OCI-LY1 (cell line): ENCODE measurements around the gene NOS3.

Experiments
- H2AFZ ChIP-seq: fragments of 200-600 bp; sonication (generic), shearing (Covaris generic); 2 replicates; pipeline ENCODE4 v1.6.0; 2014; ENCODE audit warnings: antibody characterized with exemption, mild to moderate bottlenecking, low read length
- H3F3A ChIP-seq: fragments of 200-600 bp; sonication (generic), shearing (Covaris generic); 2 replicates; pipeline ENCODE4 v1.6.0; 2014; ENCODE audit warnings: mild to moderate bottlenecking, antibody characterized with exemption, low read length, moderate library complexity; ENCODE audit not compliant: insufficient read depth
- H3K27ac ChIP-seq: fragments of 200-600 bp; sonication (generic); 2 replicates; pipeline ENCODE4 v1.5.1; 2014; ENCODE audit warnings: low read length, mixed run types, mild to moderate bottlenecking, low read depth; ENCODE audit not compliant: poor library complexity, severe bottlenecking
- H3K27me3 ChIP-seq: fragments of 200-600 bp; sonication (generic); 2 replicates; pipeline ENCODE4 v1.6.0; 2014; ENCODE audit warnings: antibody characterized with exemption, mild to moderate bottlenecking, low read length, moderate library complexity; ENCODE audit not compliant: insufficient read depth
- H3K36me3 ChIP-seq: fragments of 200-600 bp; sonication (generic); 2 replicates; pipeline ENCODE4 v1.6.1; 2014; ENCODE audit warnings: mild to moderate bottlenecking, antibody characterized with exemption, low read length, moderate library complexity, mixed read lengths; ENCODE audit not compliant: insufficient read depth
- H3K4me1 ChIP-seq: fragments of 200-600 bp; sonication (generic); 2 replicates; pipeline ENCODE4 v1.5.1; 2014; ENCODE audit warnings: mild to moderate bottlenecking, low read length, moderate library complexity; ENCODE audit not compliant: insufficient read depth, severe bottlenecking
- H3K4me2 ChIP-seq: fragments of 200-600 bp; sonication (generic), shearing (Covaris generic); 2 replicates; pipeline ENCODE4 v1.6.1; 2014; ENCODE audit warnings: low read length
- H3K4me3 ChIP-seq: fragments of 200-600 bp; sonication (generic); 2 replicates; pipeline ENCODE4 v1.5.1; 2014; ENCODE audit warnings: low read length, low read depth, mild to moderate bottlenecking, mixed read lengths; ENCODE audit not compliant: poor library complexity, severe bottlenecking
- H3K79me2 ChIP-seq: fragments of 200-600 bp; shearing (Covaris generic); 2 replicates; pipeline ENCODE4 v1.6.1; 2016; ENCODE audit warnings: mixed run types, low read length, mixed read lengths; ENCODE audit not compliant: insufficient read depth
- H3K9ac ChIP-seq: fragments of 200-600 bp; sonication (generic), shearing (Covaris generic); 2 replicates; pipeline ENCODE4 v1.6.1; 2014; ENCODE audit warnings: mild to moderate bottlenecking, low read length, mixed read lengths
- H3K9me2 ChIP-seq: fragments of 200-600 bp; sonication (generic), shearing (Covaris generic); 2 replicates; pipeline ENCODE4 v1.6.1; 2014; ENCODE audit warnings: low read depth, mild to moderate bottlenecking, low read length, mixed read lengths
- H3K9me3 ChIP-seq: fragments of 200-600 bp; shearing (Covaris generic); 2 replicates; pipeline ENCODE4 v1.6.1; 2014; ENCODE audit warnings: low read length, mixed read lengths
- H4K20me1 ChIP-seq: fragments of 200-600 bp; sonication (generic), shearing (Covaris generic); 2 replicates; pipeline ENCODE4 v1.6.0; 2016; ENCODE audit warnings: mild to moderate bottlenecking, low read length; ENCODE audit not compliant: insufficient read depth
- CTCF ChIP-seq: fragments of 200-600 bp; sonication (generic), shearing (Covaris generic); IDR thresholded peaks from 2 replicates; pipeline ENCODE4 v1.5.1; 2017; ENCODE audit warnings: mild to moderate bottlenecking, antibody characterized with exemption, low read length, moderate library complexity, mixed read lengths
- EZH2 ChIP-seq: fragments of 200-600 bp; sonication (generic), shearing (Covaris generic); IDR thresholded peaks from 2 replicates; pipeline ENCODE4 v1.8.0; 2017; ENCODE audit warnings: borderline replicate concordance, mixed run types, mild to moderate bottlenecking, antibody characterized with exemption, low read length, moderate library complexity, mixed read lengths

The NOS3 gene

GRCh38 chr7:150962553-150963399 lies 28.0 kb upstream of the NOS3 start:
- H3K4me2 ChIP-seq, result no peak overlapping the region
- H3K27ac ChIP-seq, result no peak overlapping the region
- no peaks in the 10 kb centered on the region for H3K79me2 ChIP-seq
- no peaks in the 10 kb centered on the region for H3K9me2 ChIP-seq
- H3F3A ChIP-seq, result no peaks in the 10 kb centered on the region
- H4K20me1 ChIP-seq, result no peaks in the 10 kb centered on the region
- no peaks in the 10 kb centered on the region for H3K27me3 ChIP-seq
- no peaks in the 10 kb centered on the region for H3K9me3 ChIP-seq
- no peaks in the 10 kb centered on the region for H3K36me3 ChIP-seq
- TF ChIP-seq EZH2 (no peak), CTCF (peak; percentile 100)
- H2AFZ ChIP-seq, result no peak overlapping the region
- no peak overlapping the region for H3K9ac ChIP-seq
- no peak overlapping the region for H3K4me3 ChIP-seq
- no peaks in the 10 kb centered on the region for H3K4me1 ChIP-seq

- Histone ChIP-seq H3K9me3 (no peaks in the 10 kb centered on the region), H3K36me3 (no peaks in the 10 kb centered on the region), H3K4me1 (no peaks in the 10 kb centered on the region), H3K4me3 (no peak overlapping the region), H3K9me2 (no peaks in the 10 kb centered on the region), H3K9ac (no peak overlapping the region), H2AFZ (no peak overlapping the region), H3K27me3 (no peaks in the 10 kb centered on the region), H3K4me2 (no peak overlapping the region), H3K79me2 (no peaks in the 10 kb centered on the region), H4K20me1 (no peaks in the 10 kb centered on the region), H3K27ac (no peak overlapping the region), H3F3A (no peaks in the 10 kb centered on the region)
- TF ChIP-seq EZH2, result no peak
- TF ChIP-seq CTCF, result no peak
Observed at GRCh38 chr7:150963707-150964559, 26.9 kb upstream of the NOS3 start.

- TF ChIP-seq CTCF (no peak), EZH2 (no peak)
- H3K36me3 ChIP-seq, result no peaks in the 10 kb centered on the region
- H3K4me2 ChIP-seq, result no peak overlapping the region
- no peaks in the 10 kb centered on the region for H3K79me2 ChIP-seq
- H4K20me1 ChIP-seq, result no peaks in the 10 kb centered on the region
- H3K27ac ChIP-seq, result no peak overlapping the region
- no peak overlapping the region for H3K4me3 ChIP-seq
- H2AFZ ChIP-seq, result no peak overlapping the region
- H3K9me3 ChIP-seq, result no peaks in the 10 kb centered on the region
- no peaks in the 10 kb centered on the region for H3K27me3 ChIP-seq
- no peak overlapping the region for H3K9ac ChIP-seq
- H3F3A ChIP-seq, result no peaks in the 10 kb centered on the region
- H3K9me2 ChIP-seq, result no peaks in the 10 kb centered on the region
- H3K4me1 ChIP-seq, result no peaks in the 10 kb centered on the region
Observed at GRCh38 chr7:150964593-150965111, 26.2 kb upstream of the NOS3 start.
